Neural progenitor cell (in vitro differentiated cells): ENCODE measurements around the gene SLC10A3. TPM values are rescaled to one million over a fixed set of nuclear protein-coding genes. Genes with fewer than 3 reads are reported as not detected.

Source experiments
- DNase-seq: peaks from one replicate; pipeline ENCODE4 v3.0.0-alpha.2; 2016; ENCODE audit warnings: low spot score
- H2AFZ ChIP-seq: fragments of 200-600 bp; sonication (generic); replicated peaks from 2 replicates; pipeline ENCODE4 v1.6.1; 2016; ENCODE audit warnings: antibody characterized with exemption
- H3F3A ChIP-seq: fragments of 200-600 bp; sonication (generic); 2 replicates; pipeline ENCODE4 v1.6.1; 2016; ENCODE audit warnings: antibody characterized with exemption, low read depth
- H3K27ac ChIP-seq: fragments of 200-600 bp; sonication (generic); 2 replicates; pipeline ENCODE4 v1.5.1; 2016; ENCODE audit warnings: mild to moderate bottlenecking
- H3K27me3 ChIP-seq: fragments of 200-600 bp; sonication (generic); 2 replicates; pipeline ENCODE4 v1.6.1; 2016; ENCODE audit warnings: mild to moderate bottlenecking, moderate library complexity
- H3K36me3 ChIP-seq: fragments of 200-600 bp; sonication (generic); 2 replicates; pipeline ENCODE4 v1.5.1; 2016
- H3K4me1 ChIP-seq: fragments of 200-600 bp; sonication (generic); 2 replicates; pipeline ENCODE4 v1.6.1; 2016; ENCODE audit warnings: mixed run types
- H3K4me2 ChIP-seq: fragments of 200-600 bp; sonication (generic); 2 replicates; pipeline ENCODE4 v1.6.1; 2016
- H3K4me3 ChIP-seq: fragments of 200-600 bp; sonication (generic); 2 replicates; pipeline ENCODE4 v1.5.1; 2016
- H3K79me2 ChIP-seq: fragments of 200-600 bp; sonication (generic); 2 replicates; pipeline ENCODE4 v1.6.1; 2016; ENCODE audit warnings: low read depth
- H3K9ac ChIP-seq: fragments of 200-600 bp; sonication (generic); 2 replicates; pipeline ENCODE4 v1.6.1; 2016
- H3K9me3 ChIP-seq: fragments of 200-600 bp; sonication (generic); 2 replicates; pipeline ENCODE4 v1.5.1; 2016; ENCODE audit warnings: low read depth
- H4K20me1 ChIP-seq: fragments of 200-600 bp; sonication (generic); 2 replicates; pipeline ENCODE4 v1.6.1; 2016; ENCODE audit warnings: low read depth
- H3K27ac Mint-ChIP-seq: 3 replicates; pipeline ENCODE4 v1.8.0; 2021; ENCODE audit warnings: mixed read lengths
- H3K27me3 Mint-ChIP-seq: 2 replicates; pipeline ENCODE4 v1.8.0; 2022; ENCODE audit warnings: low read depth, mild to moderate bottlenecking, inconsistent platforms, moderate library complexity, mixed read lengths; ENCODE audit not compliant: insufficient read depth
- H3K36me3 Mint-ChIP-seq: 3 replicates; pipeline ENCODE4 v1.8.0; 2021; ENCODE audit warnings: mixed read lengths
- H3K4me1 Mint-ChIP-seq: 3 replicates; pipeline ENCODE4 v1.8.0; 2021; ENCODE audit warnings: mixed read lengths
- H3K4me3 Mint-ChIP-seq: 3 replicates; pipeline ENCODE4 v1.8.0; 2021; ENCODE audit warnings: mild to moderate bottlenecking, moderate library complexity, mixed read lengths
- H3K9me3 Mint-ChIP-seq: 3 replicates; pipeline ENCODE4 v1.8.0; 2020; ENCODE audit warnings: mixed read lengths
- CTCF ChIP-seq: fragments of 200-600 bp; sonication (generic); IDR thresholded peaks from 2 replicates; pipeline ENCODE4 v1.5.1; 2017; ENCODE audit warnings: antibody characterized with exemption, mild to moderate bottlenecking
- EZH2 ChIP-seq: fragments of 200-600 bp; sonication (generic); IDR thresholded peaks from 2 replicates; pipeline ENCODE4 v1.6.1; 2017; ENCODE audit warnings: antibody characterized with exemption, mild to moderate bottlenecking, moderate library complexity
- EZH2phosphoT487 ChIP-seq: fragments of 200-600 bp; sonication (generic); IDR thresholded peaks from 2 replicates; pipeline ENCODE4 v1.6.1; 2017; ENCODE audit warnings: antibody characterized with exemption
- total RNA-seq: library from RNA; depleted of rRNA; stranded (reverse); fragments of >200 nt; gene quantifications from 2 replicates; pipeline ENCODE4 v1.2.3, GENCODE V29; 2015; ENCODE audit warnings: low replicate concordance

Gene SLC10A3
- total RNA-seq, 1 donor from 2014 or later, result 3.5 TPM

GRCh38 chrX:154452823-154453222, 37.6 kb downstream of the SLC10A3 start:
- no peak overlapping the region for H3K4me2 ChIP-seq
- peaks cover 19% of the 10 kb centered on the region for H3K9me3 Mint-ChIP-seq
- no peaks in the 10 kb centered on the region for H4K20me1 ChIP-seq
- H3F3A ChIP-seq, result peaks cover 6% of the 10 kb centered on the region
- H2AFZ ChIP-seq, result no peak overlapping the region
- H3K4me1 Mint-ChIP-seq, result peaks cover 3% of the 10 kb centered on the region
- H3K27me3 ChIP-seq, result no peaks in the 10 kb centered on the region
- H3K4me1 ChIP-seq, result no peaks in the 10 kb centered on the region
- TF ChIP-seq CTCF, result no peak
- no peak for TF ChIP-seq EZH2phosphoT487
- TF ChIP-seq EZH2, result no peak
- no peak for DNase-seq
- H3K36me3 Mint-ChIP-seq, result peaks cover 10% of the 10 kb centered on the region
- H3K27ac ChIP-seq, result no peak overlapping the region
- H3K27ac Mint-ChIP-seq, result no peak overlapping the region
- no peaks in the 10 kb centered on the region for H3K9me3 ChIP-seq
- H3K36me3 ChIP-seq, result no peaks in the 10 kb centered on the region
- H3K4me3 Mint-ChIP-seq, result no peak overlapping the region
- H3K9ac ChIP-seq, result no peak overlapping the region
- H3K27me3 Mint-ChIP-seq, result peaks cover 18% of the 10 kb centered on the region
- no peak overlapping the region for H3K4me3 ChIP-seq
- H3K79me2 ChIP-seq, result no peaks in the 10 kb centered on the region

DNA sequence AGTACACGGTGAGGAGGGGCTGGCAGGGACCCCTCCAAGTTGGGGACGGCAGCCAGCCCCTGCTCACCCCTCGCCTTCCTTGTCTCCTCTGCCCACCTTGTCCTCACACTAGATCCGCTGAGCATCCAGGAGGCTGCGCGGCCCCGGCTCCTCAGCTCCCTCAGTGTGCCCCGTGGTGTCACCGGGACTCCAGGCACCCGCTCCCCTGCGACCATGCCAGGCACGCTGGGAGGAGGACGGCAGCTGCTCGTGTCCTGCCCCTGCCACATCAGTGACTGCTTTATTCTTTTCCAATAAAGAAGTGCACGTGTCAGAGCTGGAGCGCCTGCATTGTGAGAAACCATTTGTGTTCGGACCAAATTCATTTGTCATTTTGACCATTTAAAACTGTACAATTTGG, 40.1 kb downstream of the SLC10A3 start:
- Histone ChIP-seq H2AFZ (no peak overlapping the region), H3K27ac (no peak overlapping the region)
- no peak overlapping the region for H3K27ac Mint-ChIP-seq

DNA sequence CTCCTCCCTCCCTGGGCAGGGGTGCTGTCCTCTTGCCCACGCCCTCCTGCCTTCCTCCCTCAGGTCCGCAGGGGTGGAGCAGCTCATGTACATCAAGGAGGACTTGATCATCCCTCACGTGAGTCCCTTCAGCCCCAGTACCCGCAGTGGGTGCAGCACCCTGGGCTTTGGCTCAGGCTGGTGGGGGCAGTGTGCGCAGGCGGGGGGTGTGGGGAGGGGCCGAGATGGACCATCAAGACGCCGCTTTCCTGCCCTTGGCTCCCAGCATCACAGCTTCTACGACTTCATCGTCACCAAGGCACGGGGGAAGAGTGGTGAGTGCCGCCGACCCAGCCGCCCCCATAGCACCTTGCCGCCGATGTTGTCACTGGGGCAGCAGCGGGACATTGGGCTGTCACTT, 40.8 kb downstream of the SLC10A3 start:
- TF ChIP-seq EZH2phosphoT487, result no peak
- no peak for TF ChIP-seq CTCF
- TF ChIP-seq EZH2, result no peak
- peaks cover 10% of the 10 kb centered on the region for H3K79me2 ChIP-seq
- H3K36me3 ChIP-seq, result no peaks in the 10 kb centered on the region
- H3K27me3 ChIP-seq, result no peaks in the 10 kb centered on the region
- no peaks in the 10 kb centered on the region for H3K9me3 ChIP-seq
- Mint-ChIP-seq H3K27me3 (peaks cover 17% of the 10 kb centered on the region), H3K4me1 (no peaks in the 10 kb centered on the region), H3K4me3 (no peak overlapping the region), H3K36me3 (peaks cover 11% of the 10 kb centered on the region), H3K9me3 (peaks cover 19% of the 10 kb centered on the region), H3K27ac (no peak overlapping the region)
- H4K20me1 ChIP-seq, result peaks cover 6% of the 10 kb centered on the region
- no peak overlapping the region for H3K4me3 ChIP-seq
- no peak overlapping the region for H3K9ac ChIP-seq
- DNase-seq, result no peak
- H3F3A ChIP-seq, result no peaks in the 10 kb centered on the region
- no peak overlapping the region for H2AFZ ChIP-seq
- no peak overlapping the region for H3K27ac ChIP-seq
- no peaks in the 10 kb centered on the region for H3K4me1 ChIP-seq
- H3K4me2 ChIP-seq, result no peak overlapping the region

More for the DNA sequence above, 40.1 kb downstream of the SLC10A3 start:
- Histone ChIP-seq H3K4me3 (no peak overlapping the region), H4K20me1 (no peaks in the 10 kb centered on the region), H3K9me3 (no peaks in the 10 kb centered on the region), H3K9ac (no peak overlapping the region), H3K27me3 (no peaks in the 10 kb centered on the region), H3K79me2 (peaks cover 3% of the 10 kb centered on the region), H3F3A (no peaks in the 10 kb centered on the region), H3K36me3 (no peaks in the 10 kb centered on the region), H3K4me1 (no peaks in the 10 kb centered on the region), H3K4me2 (no peak overlapping the region)
- DNase-seq, result no peak
- Mint-ChIP-seq H3K9me3 (peaks cover 20% of the 10 kb centered on the region), H3K4me1 (no peaks in the 10 kb centered on the region), H3K27me3 (peaks cover 15% of the 10 kb centered on the region), H3K4me3 (no peak overlapping the region), H3K36me3 (peaks cover 11% of the 10 kb centered on the region)
- no peak for TF ChIP-seq EZH2phosphoT487
- TF ChIP-seq EZH2, result no peak
- TF ChIP-seq CTCF, result no peak
